Astrocyte (in vitro differentiated cells and primary cell): Measurements from ENCODE around the gene NBPF9. TPM values are rescaled to one million over a fixed set of nuclear protein-coding genes. Genes with fewer than 3 reads are reported as not detected.
"Not testable (repeated sequence)": the region's sequence is repeated elsewhere in the genome, so short reads cannot be mapped to it uniquely, and the experiment has no call there.

Source experiments
- DNase-seq: peaks from one replicate; pipeline ENCODE4 v3.0.0-alpha.2; 2010; ENCODE audit warnings: low read depth
- FAIRE-seq: peaks from 2 replicates; lab custom pipeline; 2011; peaks lifted over from hg19 to GRCh38; lab: Jason Lieb, UNC
- H2AFZ ChIP-seq: 2 replicates; pipeline ENCODE4 v1.6.0; 2012; ENCODE audit warnings: low read depth, low read length, inconsistent platforms
- H3K27ac ChIP-seq: 2 replicates; pipeline ENCODE4 v1.5.1; 2011; ENCODE audit warnings: low read depth, low read length, inconsistent platforms
- H3K27me3 ChIP-seq: 2 replicates; pipeline ENCODE4 v1.6.0; 2011; ENCODE audit warnings: low read length, inconsistent platforms; ENCODE audit not compliant: insufficient read depth
- H3K36me3 ChIP-seq: 2 replicates; pipeline ENCODE4 v1.5.1; 2011; ENCODE audit warnings: low read length, inconsistent platforms; ENCODE audit not compliant: insufficient read depth
- H3K4me1 ChIP-seq: 2 replicates; pipeline ENCODE4 v1.5.1; 2011; ENCODE audit warnings: low read length, inconsistent platforms; ENCODE audit not compliant: insufficient read depth
- H3K4me2 ChIP-seq: 2 replicates; pipeline ENCODE4 v1.6.0; 2012; ENCODE audit warnings: low read length, inconsistent platforms
- H3K4me3 ChIP-seq: 2 replicates; pipeline ENCODE4 v1.5.1; 2011; ENCODE audit warnings: low read depth, mild to moderate bottlenecking, low read length, inconsistent platforms; ENCODE audit not compliant: insufficient read depth
- H3K79me2 ChIP-seq: 2 replicates; pipeline ENCODE4 v1.6.0; 2012; ENCODE audit warnings: mild to moderate bottlenecking, low read length, inconsistent platforms; ENCODE audit not compliant: insufficient read depth
- H3K9ac ChIP-seq: 2 replicates; pipeline ENCODE4 v1.6.0; 2012; ENCODE audit warnings: mild to moderate bottlenecking, low read length, inconsistent platforms
- H3K9me3 ChIP-seq: 2 replicates; pipeline ENCODE4 v1.5.1; 2012; ENCODE audit warnings: low read depth, mild to moderate bottlenecking, low read length, inconsistent platforms; ENCODE audit not compliant: insufficient read depth
- H4K20me1 ChIP-seq: 2 replicates; pipeline ENCODE4 v1.6.0; 2012; ENCODE audit warnings: low read length, inconsistent platforms; ENCODE audit not compliant: insufficient read depth
- H3K27ac Mint-ChIP-seq: one replicate; pipeline ENCODE4 v1.8.0; 2021; ENCODE audit warnings: mild to moderate bottlenecking, mixed read lengths; ENCODE audit not compliant: unreplicated experiment
- H3K27me3 Mint-ChIP-seq: one replicate; pipeline ENCODE4 v1.8.0; 2021; ENCODE audit warnings: low read depth, mixed read lengths; ENCODE audit not compliant: unreplicated experiment
- H3K36me3 Mint-ChIP-seq: one replicate; pipeline ENCODE4 v1.8.0; 2021; ENCODE audit warnings: low read depth, mixed read lengths; ENCODE audit not compliant: unreplicated experiment
- H3K4me1 Mint-ChIP-seq: one replicate; pipeline ENCODE4 v1.8.0; 2021; ENCODE audit warnings: low read depth, mixed read lengths; ENCODE audit not compliant: unreplicated experiment
- H3K4me3 Mint-ChIP-seq: one replicate; pipeline ENCODE4 v1.8.0; 2021; ENCODE audit warnings: mild to moderate bottlenecking, moderate library complexity, mixed read lengths; ENCODE audit not compliant: unreplicated experiment
- H3K9me3 Mint-ChIP-seq: one replicate; pipeline ENCODE4 v1.8.0; 2021; ENCODE audit warnings: mild to moderate bottlenecking, mixed read lengths; ENCODE audit not compliant: unreplicated experiment
- total RNA-seq: library from RNA; stranded (reverse); gene quantifications from 2 replicates; pipeline ENCODE4 v1.2.1, GENCODE V29; 2021

NBPF9 gene
- total RNA-seq, 1 donor from 2014 or later = 19.5 TPM

DNA sequence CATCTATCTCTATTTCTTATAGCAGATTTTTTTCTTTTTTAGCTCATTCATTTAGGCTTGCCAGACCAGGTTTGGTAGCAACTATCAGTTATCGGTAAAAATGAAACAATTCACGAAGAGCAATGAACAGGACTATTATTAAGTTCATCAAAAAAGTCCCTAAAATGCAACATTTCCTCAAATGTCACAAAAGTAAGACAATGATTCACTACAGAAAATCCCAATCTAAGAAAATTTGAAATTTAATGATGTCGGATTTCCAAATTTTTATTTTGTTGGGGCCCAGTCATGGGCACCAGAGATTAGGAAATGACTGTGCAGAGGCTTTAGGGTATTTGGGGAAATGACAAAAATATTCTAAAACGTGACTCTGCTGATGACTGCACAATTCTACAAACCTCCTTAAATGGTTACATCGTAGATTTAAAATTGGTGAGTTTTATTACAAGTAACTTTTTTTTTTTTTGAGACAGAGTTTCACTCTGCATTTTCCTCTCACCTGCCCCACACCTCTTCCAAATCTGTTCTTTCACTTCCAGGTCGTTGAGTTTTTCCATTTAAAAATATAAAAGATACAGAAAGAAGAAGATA lies 23.3 kb upstream of the NBPF9 start:
- H3K27me3 Mint-ChIP-seq, H2AFZ ChIP-seq, H3K4me2 ChIP-seq, H3K9ac ChIP-seq, H3K9me3 Mint-ChIP-seq, H3K27me3 ChIP-seq, H3K36me3 ChIP-seq, H4K20me1 ChIP-seq, H3K36me3 Mint-ChIP-seq, DNase-seq, H3K4me3 ChIP-seq, H3K79me2 ChIP-seq, H3K4me1 Mint-ChIP-seq, H3K9me3 ChIP-seq, H3K4me1 ChIP-seq, H3K27ac ChIP-seq, FAIRE-seq, H3K4me3 Mint-ChIP-seq, H3K27ac Mint-ChIP-seq: not testable (repeated sequence)

DNA sequence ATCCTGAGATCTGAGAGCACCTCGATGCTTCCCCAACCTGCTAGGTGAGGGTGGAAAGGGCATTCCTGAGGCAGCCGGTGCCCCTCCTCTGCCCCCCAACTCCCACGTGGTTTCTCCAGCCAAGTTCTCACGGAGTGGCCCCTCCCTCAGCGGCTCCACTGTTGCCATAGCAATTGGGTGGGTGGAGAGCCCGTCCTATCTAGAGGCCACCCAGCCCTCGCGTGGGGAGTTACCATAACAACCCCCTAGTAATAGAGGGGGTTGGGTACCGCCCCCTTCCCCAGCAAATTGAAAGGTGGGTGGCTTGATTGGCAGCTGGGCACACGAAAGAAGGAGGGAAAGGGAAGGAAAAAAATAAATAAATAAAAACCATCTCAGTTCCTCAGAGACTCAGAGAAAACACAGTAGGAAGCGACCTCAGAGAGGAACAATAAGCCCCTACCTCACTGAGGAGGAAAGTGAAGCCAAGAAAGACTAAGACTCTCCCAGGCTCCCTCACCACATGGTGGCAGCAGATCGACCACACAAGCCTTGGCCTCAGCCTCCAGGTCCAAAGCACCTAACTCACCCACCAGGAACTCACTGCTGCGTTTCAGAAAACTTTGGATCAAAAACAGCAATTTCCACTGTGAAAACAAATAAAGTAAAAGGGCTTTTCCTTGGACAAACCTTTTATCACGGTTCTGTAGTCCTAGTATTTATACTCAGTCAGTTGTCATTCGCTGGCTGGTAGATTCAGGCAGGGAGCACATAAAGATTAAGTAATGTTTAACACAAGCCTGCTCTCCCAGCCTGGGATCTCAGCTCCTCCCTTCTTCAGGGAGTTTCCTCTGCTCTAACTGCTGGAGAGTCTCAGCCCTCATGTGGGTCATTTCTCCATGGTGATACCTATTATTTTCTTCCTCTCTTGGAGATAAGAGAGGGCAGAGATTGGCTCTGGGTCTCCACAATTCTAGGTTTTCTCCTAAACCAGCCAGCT lies 20.9 kb upstream of the NBPF9 start:
- H3K9ac ChIP-seq, H3K36me3 Mint-ChIP-seq, H3K27ac ChIP-seq, H3K4me3 Mint-ChIP-seq, H3K27me3 Mint-ChIP-seq, H3K4me1 Mint-ChIP-seq, H3K9me3 Mint-ChIP-seq, H3K36me3 ChIP-seq, FAIRE-seq, H3K4me1 ChIP-seq, H3K27me3 ChIP-seq, H3K9me3 ChIP-seq, H3K27ac Mint-ChIP-seq, H2AFZ ChIP-seq, H4K20me1 ChIP-seq, H3K79me2 ChIP-seq: not testable (repeated sequence)
- DNase-seq = peak; percentile 6
- Histone ChIP-seq H3K4me2 (peak overlapping the region; percentile 57), H3K4me3 (peak overlapping the region; percentile 10)

DNA sequence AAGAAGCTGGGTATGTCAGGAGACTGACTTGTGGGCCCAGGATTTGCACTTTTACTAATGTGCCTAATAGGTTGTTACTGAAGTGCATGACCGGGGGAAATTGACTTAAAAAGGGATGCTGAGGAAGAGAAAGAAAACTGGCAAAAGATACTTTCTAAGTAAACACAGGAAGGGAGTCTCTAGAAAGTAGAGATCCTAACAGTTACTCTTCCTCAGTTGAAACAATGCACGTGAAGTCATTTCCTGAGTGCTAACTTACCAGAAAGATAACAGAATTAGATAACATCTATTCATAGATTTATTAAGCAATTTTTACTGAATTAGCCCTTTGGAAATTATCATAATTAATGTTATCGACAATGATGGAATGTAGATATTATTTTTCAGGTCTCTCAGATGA lies 9.5 kb upstream of the NBPF9 start:
- H3K27ac Mint-ChIP-seq, H3K4me2 ChIP-seq, DNase-seq, H3K9me3 ChIP-seq, H3K27me3 ChIP-seq, H3K4me3 Mint-ChIP-seq, H3K4me3 ChIP-seq, H3K36me3 ChIP-seq, H3K4me1 ChIP-seq, H3K27me3 Mint-ChIP-seq, FAIRE-seq, H4K20me1 ChIP-seq, H3K4me1 Mint-ChIP-seq, H3K36me3 Mint-ChIP-seq, H3K9me3 Mint-ChIP-seq, H3K9ac ChIP-seq, H2AFZ ChIP-seq, H3K27ac ChIP-seq, H3K79me2 ChIP-seq: not testable (repeated sequence)

DNA sequence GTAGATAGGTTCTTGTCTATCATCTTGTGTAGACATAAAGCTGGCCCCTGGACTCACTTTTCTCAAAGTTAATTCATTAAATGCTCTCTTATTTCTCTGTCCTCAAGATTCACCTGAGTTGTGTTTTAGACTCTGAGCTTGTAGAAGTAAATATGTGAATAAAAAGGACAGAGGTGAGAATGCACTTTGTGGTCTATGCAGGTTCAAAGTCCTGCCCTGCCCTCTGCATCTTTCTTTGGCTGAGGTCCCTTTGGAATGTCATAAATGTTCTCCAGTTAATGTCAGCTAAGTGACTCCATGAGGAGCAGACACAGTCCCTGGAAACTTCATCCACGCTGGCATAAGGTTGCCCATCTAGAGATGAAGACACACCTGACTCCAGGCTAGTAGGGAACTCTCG lies 7.0 kb upstream of the NBPF9 start:
- H3K4me1 Mint-ChIP-seq, H3K27ac Mint-ChIP-seq, H3K4me1 ChIP-seq, H2AFZ ChIP-seq, H3K4me3 Mint-ChIP-seq, H3K27me3 Mint-ChIP-seq, H3K9me3 ChIP-seq, H3K36me3 ChIP-seq, H3K4me3 ChIP-seq, H3K79me2 ChIP-seq, FAIRE-seq, DNase-seq, H4K20me1 ChIP-seq, H3K36me3 Mint-ChIP-seq, H3K4me2 ChIP-seq, H3K9ac ChIP-seq, H3K27me3 ChIP-seq, H3K27ac ChIP-seq, H3K9me3 Mint-ChIP-seq: not testable (repeated sequence)

DNA sequence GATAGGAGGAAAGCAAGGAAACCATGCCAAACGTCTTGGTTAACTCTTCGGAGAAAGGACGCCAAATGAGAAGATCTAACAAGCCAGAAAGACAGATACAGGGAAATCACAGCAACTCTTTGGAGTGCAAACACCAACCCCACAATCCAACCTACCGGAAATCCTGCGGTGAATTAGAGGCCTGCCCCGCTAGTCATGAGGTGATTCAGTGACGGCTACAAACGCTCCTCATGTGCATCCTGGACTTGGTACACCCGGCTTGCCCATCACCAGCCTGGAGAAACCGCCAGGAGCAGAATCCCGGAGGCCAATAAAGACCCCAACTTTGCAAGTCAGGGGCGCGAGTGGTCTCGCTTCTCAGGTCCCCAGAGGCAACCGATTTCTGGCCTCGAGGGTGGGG lies 777 bp downstream of the NBPF9 start:
- not testable (repeated sequence) for H3K36me3 Mint-ChIP-seq, H3K4me1 Mint-ChIP-seq, H3K27me3 Mint-ChIP-seq, H3K9me3 Mint-ChIP-seq, H3K36me3 ChIP-seq, H3K27ac Mint-ChIP-seq, H3K27me3 ChIP-seq, H3K9me3 ChIP-seq, DNase-seq, H4K20me1 ChIP-seq, H3K27ac ChIP-seq, H3K4me1 ChIP-seq, H3K79me2 ChIP-seq, FAIRE-seq, H2AFZ ChIP-seq
- peak overlapping the region; percentile 46 for H3K4me3 ChIP-seq
- peak overlapping the region; percentile 67 for H3K4me2 ChIP-seq
- peak overlapping the region; percentile 54 for H3K9ac ChIP-seq
- H3K4me3 Mint-ChIP-seq = peak overlapping the region; percentile 82

DNA sequence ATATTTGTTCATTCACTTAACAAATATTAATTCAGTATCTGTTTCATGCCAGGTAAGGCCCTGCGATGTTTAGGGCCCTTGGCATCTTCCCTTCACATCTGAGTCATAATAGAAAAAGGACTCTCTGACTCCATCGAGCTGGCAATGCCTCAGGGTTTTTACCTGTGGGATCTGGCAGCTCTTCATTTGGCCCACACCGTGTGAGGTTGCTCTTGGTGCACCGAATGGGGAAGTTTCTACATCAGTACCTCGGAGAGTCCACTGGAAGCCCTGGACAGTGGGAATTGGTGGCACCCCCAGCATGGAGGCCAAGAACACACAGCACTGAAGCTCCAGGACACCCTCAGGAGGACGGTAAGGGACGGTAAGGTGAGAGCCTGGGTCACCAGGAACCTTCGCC lies 5.1 kb downstream of the NBPF9 start:
- not testable (repeated sequence) for H3K27me3 Mint-ChIP-seq, H3K9me3 Mint-ChIP-seq, H3K36me3 Mint-ChIP-seq

More for the DNA sequence above, 5.1 kb downstream of the NBPF9 start:
- not testable (repeated sequence) for H3K27ac Mint-ChIP-seq, H2AFZ ChIP-seq, H3K4me3 ChIP-seq, H3K36me3 ChIP-seq, H3K9me3 ChIP-seq, H3K4me3 Mint-ChIP-seq, H3K27ac ChIP-seq, H3K4me2 ChIP-seq, H4K20me1 ChIP-seq, H3K4me1 ChIP-seq, DNase-seq, H3K9ac ChIP-seq, FAIRE-seq, H3K4me1 Mint-ChIP-seq, H3K79me2 ChIP-seq, H3K27me3 ChIP-seq
